HFFc6 (cell line): ENCODE data around the gene MEG3. TPM values are rescaled to one million over a fixed set of nuclear protein-coding genes. Genes with fewer than 3 reads are reported as not detected.
A peak's percentile ranks its signal among the peaks of the same experiment; 100 is the strongest.

ENCODE experiments used
- DNase-seq: peaks from one replicate; pipeline ENCODE4 v3.0.0-alpha.2; 2018
- H3K27ac Mint-ChIP-seq: 2 replicates; pipeline ENCODE4 v1.8.0; 2020; ENCODE audit warnings: mild to moderate bottlenecking, mixed read lengths
- H3K27me3 Mint-ChIP-seq: 2 replicates; pipeline ENCODE4 v1.8.0; 2021; ENCODE audit warnings: mild to moderate bottlenecking, moderate library complexity, mixed read lengths; ENCODE audit not compliant: insufficient read depth
- H3K36me3 Mint-ChIP-seq: 2 replicates; pipeline ENCODE4 v1.8.0; 2021; ENCODE audit warnings: low read depth, mixed read lengths
- H3K4me1 Mint-ChIP-seq: 2 replicates; pipeline ENCODE4 v1.8.0; 2020; ENCODE audit warnings: low read depth, mixed read lengths
- H3K4me3 Mint-ChIP-seq: 2 replicates; pipeline ENCODE4 v1.8.0; 2020; ENCODE audit warnings: mild to moderate bottlenecking, moderate library complexity, mixed read lengths
- H3K9me3 Mint-ChIP-seq: 2 replicates; pipeline ENCODE4 v1.8.0; 2020; ENCODE audit warnings: mild to moderate bottlenecking, mixed read lengths
- total RNA-seq, 6 experiments: library from RNA; stranded (reverse); fragmentation: NEBNext Ultra II Directional; extraction: Animal tissue kit (Norgen Biotek cat#: 25700); gene quantifications; 2 replicates in 1 of 6; 3 replicates in 5 of 6; pipeline ENCODE4 v1.2.3, GENCODE V29; 2021
- TF ChIP-seq, protein P1 (sequence below): fragments of 200-600 bp; sonication (generic); IDR thresholded peaks from 2 replicates; pipeline ENCODE4 v1.5.0; 2021; ENCODE audit warnings: antibody characterized with exemption, mild to moderate bottlenecking

Gene MEG3
- total RNA-seq, 6 experiments from 2014 or later, result 151 to 262 (median 250) TPM

DNA sequence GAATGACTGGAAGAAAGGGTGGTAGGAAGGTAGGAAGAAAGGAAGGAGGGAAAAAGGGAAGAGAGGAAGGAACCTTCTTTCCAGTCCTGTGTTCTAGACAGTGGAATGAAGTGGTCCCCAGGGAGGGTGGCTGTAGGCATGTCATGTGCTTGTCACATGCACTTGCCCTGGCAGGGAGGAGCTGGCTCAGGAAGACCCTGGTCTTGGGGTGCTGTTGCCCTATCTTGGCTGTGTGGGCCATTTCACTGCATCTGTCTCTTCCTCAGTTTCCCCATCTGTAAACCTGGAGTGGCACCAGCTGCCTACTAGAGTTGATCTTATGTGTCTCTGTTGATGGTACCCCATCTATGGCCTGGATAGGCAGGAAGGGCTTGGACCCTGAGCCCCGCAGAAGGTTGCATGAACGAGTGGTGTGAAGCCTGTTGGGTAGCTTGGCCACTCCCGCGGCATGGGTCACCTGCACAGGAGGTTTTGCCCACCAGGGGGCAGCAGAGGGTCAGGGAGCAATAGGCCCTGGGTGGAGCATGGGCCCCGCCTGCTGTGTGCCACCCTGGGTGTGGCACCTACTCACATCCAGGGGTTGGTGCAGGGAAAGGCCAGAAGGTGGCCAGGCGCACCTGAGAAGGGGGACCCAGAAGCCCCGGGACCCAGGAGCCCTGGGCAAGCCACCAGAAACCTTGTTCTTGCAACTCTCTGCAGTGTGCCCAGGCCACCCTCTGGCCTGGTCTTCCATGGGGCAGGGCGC lies 25.1 kb downstream of the MEG3 start:
- peaks cover 12% of the 10 kb centered on the region for H3K4me1 Mint-ChIP-seq
- peaks cover 11% of the 10 kb centered on the region for H3K27me3 Mint-ChIP-seq
- TF ChIP-seq, protein P1, sequence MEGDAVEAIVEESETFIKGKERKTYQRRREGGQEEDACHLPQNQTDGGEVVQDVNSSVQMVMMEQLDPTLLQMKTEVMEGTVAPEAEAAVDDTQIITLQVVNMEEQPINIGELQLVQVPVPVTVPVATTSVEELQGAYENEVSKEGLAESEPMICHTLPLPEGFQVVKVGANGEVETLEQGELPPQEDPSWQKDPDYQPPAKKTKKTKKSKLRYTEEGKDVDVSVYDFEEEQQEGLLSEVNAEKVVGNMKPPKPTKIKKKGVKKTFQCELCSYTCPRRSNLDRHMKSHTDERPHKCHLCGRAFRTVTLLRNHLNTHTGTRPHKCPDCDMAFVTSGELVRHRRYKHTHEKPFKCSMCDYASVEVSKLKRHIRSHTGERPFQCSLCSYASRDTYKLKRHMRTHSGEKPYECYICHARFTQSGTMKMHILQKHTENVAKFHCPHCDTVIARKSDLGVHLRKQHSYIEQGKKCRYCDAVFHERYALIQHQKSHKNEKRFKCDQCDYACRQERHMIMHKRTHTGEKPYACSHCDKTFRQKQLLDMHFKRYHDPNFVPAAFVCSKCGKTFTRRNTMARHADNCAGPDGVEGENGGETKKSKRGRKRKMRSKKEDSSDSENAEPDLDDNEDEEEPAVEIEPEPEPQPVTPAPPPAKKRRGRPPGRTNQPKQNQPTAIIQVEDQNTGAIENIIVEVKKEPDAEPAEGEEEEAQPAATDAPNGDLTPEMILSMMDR, result peak; percentile 91
- no peak overlapping the region for H3K4me3 Mint-ChIP-seq
- no peak overlapping the region for H3K27ac Mint-ChIP-seq
- no peaks in the 10 kb centered on the region for H3K9me3 Mint-ChIP-seq
- no peak for DNase-seq
- no peaks in the 10 kb centered on the region; the same call in 1 of the 2 replicates for H3K36me3 Mint-ChIP-seq

DNA sequence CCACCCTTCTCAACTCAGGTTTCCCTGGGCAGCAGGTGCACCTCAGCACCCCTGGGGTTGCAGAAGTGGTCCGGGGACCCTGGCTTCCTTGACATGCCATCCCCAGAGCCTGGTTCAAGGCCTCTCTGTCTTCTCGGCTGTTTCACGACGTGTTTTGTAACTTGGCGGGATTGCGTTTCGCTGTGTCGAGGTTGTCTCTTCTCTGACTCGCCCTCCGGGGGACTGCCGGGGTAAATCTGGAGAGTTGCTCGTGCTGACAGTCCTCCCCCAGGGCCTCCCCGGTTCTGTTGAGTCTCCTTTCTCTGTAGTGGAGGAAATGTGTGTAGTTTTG lies 25.6 kb downstream of the MEG3 start:
- Mint-ChIP-seq H3K36me3 (no peaks in the 10 kb centered on the region; the same call in 1 of the 2 replicates), H3K27me3 (peaks cover 14% of the 10 kb centered on the region), H3K9me3 (no peaks in the 10 kb centered on the region), H3K27ac (peak overlapping the region; percentile 50), H3K4me3 (no peak overlapping the region), H3K4me1 (peaks cover 12% of the 10 kb centered on the region)
- DNase-seq, result no peak
- TF ChIP-seq, protein P1, result no peak

DNA sequence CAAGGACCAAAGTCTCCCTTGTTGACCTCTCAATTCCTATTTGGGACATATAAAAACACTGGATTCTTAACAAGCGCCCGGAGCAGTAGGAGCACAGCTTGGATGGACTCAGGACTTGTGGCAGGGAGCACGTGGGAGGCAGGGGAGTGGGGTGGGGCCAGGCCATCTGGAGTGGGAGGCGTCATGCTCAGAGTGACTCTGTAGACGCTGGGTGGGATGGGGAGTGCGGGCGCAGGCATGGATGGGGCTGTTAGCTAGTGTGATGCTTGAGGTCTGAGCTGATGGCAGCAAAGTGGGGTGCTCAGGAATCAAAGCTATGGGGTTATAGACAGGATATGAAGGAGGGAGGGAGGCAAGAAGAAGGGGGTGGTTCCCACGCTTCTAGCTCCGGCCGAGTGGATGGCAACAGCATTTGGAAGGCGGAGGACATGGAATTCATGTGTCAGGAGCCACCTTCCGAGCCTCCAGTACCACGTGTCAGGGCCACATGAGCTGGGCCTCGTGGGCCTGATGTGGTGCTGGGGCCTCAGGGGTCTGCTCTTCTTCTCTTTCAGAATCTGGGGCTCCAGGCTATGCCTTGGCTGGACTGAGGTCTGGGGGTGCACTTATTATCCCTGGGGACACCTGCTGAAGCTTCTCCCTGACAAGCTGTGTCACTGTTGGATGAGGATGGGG lies 26.2 kb downstream of the MEG3 start:
- Mint-ChIP-seq H3K4me1 (peaks cover 12% of the 10 kb centered on the region), H3K27ac (peak overlapping the region; percentile 50), H3K27me3 (peaks cover 14% of the 10 kb centered on the region), H3K9me3 (no peaks in the 10 kb centered on the region), H3K36me3 (no peaks in the 10 kb centered on the region; the same call in 1 of the 2 replicates), H3K4me3 (no peak overlapping the region)
- DNase-seq, result no peak
- TF ChIP-seq, protein P1, result no peak

DNA sequence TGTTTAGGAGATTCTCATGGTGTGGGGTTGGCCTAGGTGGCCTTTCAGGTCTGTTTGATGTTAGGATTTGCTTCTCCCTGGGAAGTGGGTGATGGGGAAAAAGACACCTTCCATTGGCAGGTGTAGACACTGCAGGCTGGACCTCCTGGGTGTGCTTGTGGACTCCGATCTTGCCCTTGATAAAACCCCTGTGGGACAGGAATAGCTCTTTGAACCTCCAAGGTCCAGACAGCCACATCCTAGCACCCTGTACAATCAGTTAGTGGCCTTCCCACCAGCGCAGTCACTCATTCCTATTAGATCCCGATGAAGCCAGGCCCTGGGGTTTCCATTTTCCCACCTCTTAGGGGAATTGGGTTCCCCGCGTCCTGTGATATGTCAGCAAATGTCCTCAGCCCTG lies 28.5 kb downstream of the MEG3 start:
- Mint-ChIP-seq H3K9me3 (no peaks in the 10 kb centered on the region), H3K27ac (0 out of 2 replicates have a peak overlapping the region, but pooled peaks have one; percentile 6), H3K27me3 (peaks cover 18% of the 10 kb centered on the region), H3K36me3 (no peaks in the 10 kb centered on the region; the same call in 1 of the 2 replicates), H3K4me1 (peaks cover 12% of the 10 kb centered on the region), H3K4me3 (no peak overlapping the region)
- TF ChIP-seq, protein P1, result no peak
- DNase-seq, result no peak

DNA sequence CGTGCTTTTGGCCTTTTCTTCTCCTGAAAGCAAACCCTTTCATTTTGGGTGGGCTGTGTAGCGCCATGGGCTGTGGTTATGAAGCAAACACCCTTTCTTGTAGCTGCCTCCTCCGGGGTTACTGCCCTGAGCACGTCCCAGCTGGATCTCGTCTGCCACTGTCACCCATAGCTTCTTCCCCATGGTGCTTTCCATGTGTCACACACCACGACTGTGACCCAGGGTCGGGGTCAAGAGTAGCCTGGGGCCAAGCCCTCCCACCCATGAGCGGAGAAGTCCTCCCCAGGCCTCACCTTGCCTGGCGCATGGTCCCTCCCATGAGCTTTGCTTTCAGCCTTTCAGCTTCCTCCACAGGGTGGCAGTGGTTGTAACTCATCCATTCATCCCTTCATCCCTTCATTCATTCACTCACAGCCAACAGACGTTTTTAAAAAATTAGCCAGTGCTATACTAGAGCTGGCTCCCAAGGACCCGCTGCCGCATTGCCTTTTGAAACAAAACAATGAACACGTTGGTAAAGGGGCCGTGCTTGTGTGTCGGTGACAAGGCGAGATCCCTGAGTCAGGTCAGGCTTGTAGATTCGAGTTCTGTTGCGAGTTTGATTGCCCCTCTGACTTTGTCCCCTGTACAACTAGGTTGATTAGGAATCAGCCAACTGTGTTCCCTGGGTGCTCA lies 29.5 kb downstream of the MEG3 start:
- no peak for DNase-seq
- Mint-ChIP-seq H3K27ac (0 out of 2 replicates have a peak overlapping the region, but pooled peaks have one; percentile 6), H3K4me3 (no peak overlapping the region), H3K4me1 (peaks cover 11% of the 10 kb centered on the region), H3K9me3 (no peaks in the 10 kb centered on the region), H3K27me3 (peaks cover 24% of the 10 kb centered on the region), H3K36me3 (no peaks in the 10 kb centered on the region; the same call in 1 of the 2 replicates)
- TF ChIP-seq, protein P1, result no peak
